Liver (tissue), 9 donors: ENCODE results near the gene KLK13. TPM values are rescaled to one million over a fixed set of nuclear protein-coding genes. Genes with fewer than 3 reads are reported as not detected.

Experiments
- DNase-seq: peaks from one replicate; pipeline ENCODE4 v3.0.0-alpha.2; 2017; ENCODE audit warnings: low spot score
- H3K27ac ChIP-seq, 2 donors: one replicate each; pipeline ENCODE4 v1.7.0; 2013; ENCODE audit warnings: inconsistent platforms in 2 of 2, low read length in 2 of 2, control low read depth in 1 of 2, low read depth in 1 of 2, mild to moderate bottlenecking in 1 of 2
- H3K27me3 ChIP-seq, 4 donors: one replicate each; pipeline versions ENCODE4 v1.6.1 to v1.7.0; 2013; ENCODE audit warnings: low read length in 3 of 4, inconsistent platforms in 1 of 4, mild to moderate bottlenecking in 1 of 4, moderate library complexity in 1 of 4; ENCODE audit not compliant: control insufficient read depth in 4 of 4, insufficient read depth in 4 of 4
- H3K36me3 ChIP-seq, 4 donors: one replicate each; pipeline versions ENCODE4 v1.6.1 to v1.7.0; 2013; ENCODE audit warnings: low read length in 3 of 4, mild to moderate bottlenecking in 3 of 4, low read depth in 1 of 4, moderate library complexity in 1 of 4; ENCODE audit not compliant: control insufficient read depth in 4 of 4, insufficient read depth in 3 of 4
- H3K4me1 ChIP-seq, 4 donors: one replicate each; pipeline versions ENCODE4 v1.6.1 to v1.7.0; 2013; ENCODE audit warnings: low read length in 3 of 4, mild to moderate bottlenecking in 3 of 4, moderate library complexity in 1 of 4; ENCODE audit not compliant: control insufficient read depth in 4 of 4, insufficient read depth in 4 of 4
- H3K4me3 ChIP-seq, 3 donors: one replicate each; pipeline versions ENCODE4 v1.6.1 to v1.7.0; 2013; ENCODE audit warnings: low read length in 3 of 3, control low read depth in 1 of 3, low read depth in 1 of 3, mild to moderate bottlenecking in 1 of 3
- H3K9ac ChIP-seq, 2 donors: one replicate each; pipeline ENCODE4 v1.7.0; 2013; ENCODE audit warnings: low read length in 2 of 2, mild to moderate bottlenecking in 2 of 2, moderate library complexity in 2 of 2, control low read depth in 1 of 2, low read depth in 1 of 2
- H3K9me3 ChIP-seq, 4 donors: one replicate each; pipeline versions ENCODE4 v1.6.1 to v1.7.0; 2013; ENCODE audit warnings: low read length in 3 of 4; ENCODE audit not compliant: control insufficient read depth in 4 of 4
- EGR1 ChIP-seq, 2 donors: IDR thresholded peaks; 2 replicates each; pipeline ENCODE4 v1.6.1; 2016 to 2018; ENCODE audit warnings: antibody characterized with exemption in 2 of 2, low read depth in 2 of 2
- FOXA1 ChIP-seq: IDR thresholded peaks from 2 replicates; pipeline ENCODE4 v1.6.1; 2016; ENCODE audit warnings: antibody characterized with exemption
- FOXA2 ChIP-seq: IDR thresholded peaks from 2 replicates; pipeline ENCODE4 v1.6.1; 2016; ENCODE audit warnings: antibody characterized with exemption
- GABPA ChIP-seq, 2 donors: IDR thresholded peaks in 1 of 2; conservative IDR thresholded peaks in 1 of 2; 2 replicates each; pipeline ENCODE4 v1.6.1; 2016; ENCODE audit warnings: antibody characterized with exemption in 2 of 2, mild to moderate bottlenecking in 1 of 2, moderate library complexity in 1 of 2
- HNF4A ChIP-seq, 2 donors: conservative IDR thresholded peaks; 2 replicates each; pipeline ENCODE4 v1.6.1; 2016; ENCODE audit warnings: antibody characterized with exemption in 2 of 2, mild to moderate bottlenecking in 2 of 2
- HNF4G ChIP-seq: IDR thresholded peaks from 2 replicates; pipeline ENCODE4 v1.6.1; 2016; ENCODE audit warnings: antibody characterized with exemption
- NR2F2 ChIP-seq: IDR thresholded peaks from 2 replicates; pipeline ENCODE4 v1.6.1; 2016; ENCODE audit warnings: antibody characterized with exemption
- RXRA ChIP-seq, 2 donors: IDR thresholded peaks; 2 replicates each; pipeline ENCODE4 v1.6.1; 2017 to 2018; ENCODE audit warnings: antibody characterized with exemption in 2 of 2, mild to moderate bottlenecking in 1 of 2
- SP1 ChIP-seq: IDR thresholded peaks from 2 replicates; pipeline ENCODE4 v1.6.1; 2018; ENCODE audit warnings: antibody characterized with exemption, mild to moderate bottlenecking
- TAF1 ChIP-seq: conservative IDR thresholded peaks from 2 replicates; pipeline ENCODE4 v1.6.1; 2016; ENCODE audit warnings: antibody characterized with exemption, mild to moderate bottlenecking
- YY1 ChIP-seq: IDR thresholded peaks from 2 replicates; pipeline ENCODE4 v1.6.1; 2016; ENCODE audit warnings: antibody characterized with exemption, mild to moderate bottlenecking
- ZBTB33 ChIP-seq: IDR thresholded peaks from 2 replicates; pipeline ENCODE4 v1.6.1; 2016; ENCODE audit warnings: antibody characterized with exemption
- WGBS: extraction: QIAGEN DNeasy Blood & Tissue Kit; methylation state at CpG from one replicate; pipeline ENCODE4 v1.1.7; 2013; 5-methylcytosine and 5-hydroxymethylcytosine counted together
- polyA plus RNA-seq, 2 donors: library from polyadenylated mRNA; stranded (reverse) in 1 of 2; unstranded in 1 of 2; fragments of 200-250 nt in 1 of 2; fragments of >200 nt in 1 of 2; fragmentation: Nextera tagmentation in 1 of 2; extraction: Ambion mirVana in 1 of 2; gene quantifications; one replicate each; pipeline versions ENCODE4 v1.2.1 to v1.2.3, GENCODE V29; 2013 to 2015
- total RNA-seq, 2 donors: library from RNA; depleted of rRNA; stranded (reverse); fragments of >200 nt; gene quantifications; one replicate each; pipeline ENCODE4 v1.2.3, GENCODE V29; 2014
- TF ChIP-seq, protein P1 (sequence below): IDR thresholded peaks from 2 replicates; pipeline ENCODE4 v1.6.1; 2016; ENCODE audit warnings: antibody characterized with exemption
- TF ChIP-seq, protein P2 (sequence below): fragments of 150-350 bp; IDR thresholded peaks from 2 replicates; pipeline ENCODE4 v1.5.1; 2017; ENCODE audit warnings: improper control_type of control experiment, low read depth, low read length; ENCODE audit not compliant: missing input control
- TF ChIP-seq, protein P3 (sequence below): IDR thresholded peaks from 2 replicates; pipeline ENCODE4 v1.6.1; 2016; ENCODE audit warnings: antibody characterized with exemption, mild to moderate bottlenecking
- donor health status: healthy.
- donor health status: healthy.
- donor health status: healthy.
- donor health status: healthy.
- donor health status: healthy.

The KLK13 gene
- total and polyA plus RNA-seq, 4 donors, result not detected

DNA sequence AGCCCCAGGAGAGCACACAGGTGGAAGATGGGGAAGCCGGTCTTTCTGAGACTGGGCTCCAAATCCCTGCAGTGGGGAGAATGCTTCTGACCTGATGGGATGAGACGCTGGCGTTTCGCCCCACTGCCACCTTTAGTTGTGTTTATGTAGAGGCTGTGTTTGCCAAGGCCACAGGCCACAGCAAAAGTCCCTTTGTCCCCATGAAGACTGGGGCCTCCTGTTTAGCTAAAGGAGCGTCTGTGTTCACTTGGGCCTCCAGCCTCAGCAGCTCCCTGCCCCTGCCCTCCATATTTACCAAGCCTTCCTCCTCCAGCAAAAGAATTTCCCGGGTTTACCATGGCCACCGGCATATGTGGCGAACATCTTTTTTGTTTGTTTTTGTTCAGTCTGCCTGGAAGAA is 28.2 kb upstream of the KLK13 start:
- Histone ChIP-seq H3K27me3 (no peaks in the 10 kb centered on the region), H3K27ac (no peak overlapping the region), H3K4me3 (no peak overlapping the region), H3K9ac (no peak overlapping the region), H3K36me3 (peaks cover 0 to 3% (median 0%) of the 10 kb centered on the region in 4 donors), H3K9me3 (no peaks in the 10 kb centered on the region), H3K4me1 (no peaks in the 10 kb centered on the region)
- no peak for TF ChIP-seq TAF1
- TF ChIP-seq, protein P1, sequence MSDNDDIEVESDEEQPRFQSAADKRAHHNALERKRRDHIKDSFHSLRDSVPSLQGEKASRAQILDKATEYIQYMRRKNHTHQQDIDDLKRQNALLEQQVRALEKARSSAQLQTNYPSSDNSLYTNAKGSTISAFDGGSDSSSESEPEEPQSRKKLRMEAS, result no peak
- TF ChIP-seq YY1, result no peak
- TF ChIP-seq HNF4G, result no peak
- TF ChIP-seq SP1, result no peak
- TF ChIP-seq GABPA (IDR thresholded peaks at IDR 0.05 in 1 of 2, conservative IDR thresholded peaks at IDR 0.05 in 1 of 2), result no peak
- TF ChIP-seq FOXA2, result no peak
- TF ChIP-seq, protein P2, sequence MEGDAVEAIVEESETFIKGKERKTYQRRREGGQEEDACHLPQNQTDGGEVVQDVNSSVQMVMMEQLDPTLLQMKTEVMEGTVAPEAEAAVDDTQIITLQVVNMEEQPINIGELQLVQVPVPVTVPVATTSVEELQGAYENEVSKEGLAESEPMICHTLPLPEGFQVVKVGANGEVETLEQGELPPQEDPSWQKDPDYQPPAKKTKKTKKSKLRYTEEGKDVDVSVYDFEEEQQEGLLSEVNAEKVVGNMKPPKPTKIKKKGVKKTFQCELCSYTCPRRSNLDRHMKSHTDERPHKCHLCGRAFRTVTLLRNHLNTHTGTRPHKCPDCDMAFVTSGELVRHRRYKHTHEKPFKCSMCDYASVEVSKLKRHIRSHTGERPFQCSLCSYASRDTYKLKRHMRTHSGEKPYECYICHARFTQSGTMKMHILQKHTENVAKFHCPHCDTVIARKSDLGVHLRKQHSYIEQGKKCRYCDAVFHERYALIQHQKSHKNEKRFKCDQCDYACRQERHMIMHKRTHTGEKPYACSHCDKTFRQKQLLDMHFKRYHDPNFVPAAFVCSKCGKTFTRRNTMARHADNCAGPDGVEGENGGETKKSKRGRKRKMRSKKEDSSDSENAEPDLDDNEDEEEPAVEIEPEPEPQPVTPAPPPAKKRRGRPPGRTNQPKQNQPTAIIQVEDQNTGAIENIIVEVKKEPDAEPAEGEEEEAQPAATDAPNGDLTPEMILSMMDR, result no peak
- TF ChIP-seq, protein P3, sequence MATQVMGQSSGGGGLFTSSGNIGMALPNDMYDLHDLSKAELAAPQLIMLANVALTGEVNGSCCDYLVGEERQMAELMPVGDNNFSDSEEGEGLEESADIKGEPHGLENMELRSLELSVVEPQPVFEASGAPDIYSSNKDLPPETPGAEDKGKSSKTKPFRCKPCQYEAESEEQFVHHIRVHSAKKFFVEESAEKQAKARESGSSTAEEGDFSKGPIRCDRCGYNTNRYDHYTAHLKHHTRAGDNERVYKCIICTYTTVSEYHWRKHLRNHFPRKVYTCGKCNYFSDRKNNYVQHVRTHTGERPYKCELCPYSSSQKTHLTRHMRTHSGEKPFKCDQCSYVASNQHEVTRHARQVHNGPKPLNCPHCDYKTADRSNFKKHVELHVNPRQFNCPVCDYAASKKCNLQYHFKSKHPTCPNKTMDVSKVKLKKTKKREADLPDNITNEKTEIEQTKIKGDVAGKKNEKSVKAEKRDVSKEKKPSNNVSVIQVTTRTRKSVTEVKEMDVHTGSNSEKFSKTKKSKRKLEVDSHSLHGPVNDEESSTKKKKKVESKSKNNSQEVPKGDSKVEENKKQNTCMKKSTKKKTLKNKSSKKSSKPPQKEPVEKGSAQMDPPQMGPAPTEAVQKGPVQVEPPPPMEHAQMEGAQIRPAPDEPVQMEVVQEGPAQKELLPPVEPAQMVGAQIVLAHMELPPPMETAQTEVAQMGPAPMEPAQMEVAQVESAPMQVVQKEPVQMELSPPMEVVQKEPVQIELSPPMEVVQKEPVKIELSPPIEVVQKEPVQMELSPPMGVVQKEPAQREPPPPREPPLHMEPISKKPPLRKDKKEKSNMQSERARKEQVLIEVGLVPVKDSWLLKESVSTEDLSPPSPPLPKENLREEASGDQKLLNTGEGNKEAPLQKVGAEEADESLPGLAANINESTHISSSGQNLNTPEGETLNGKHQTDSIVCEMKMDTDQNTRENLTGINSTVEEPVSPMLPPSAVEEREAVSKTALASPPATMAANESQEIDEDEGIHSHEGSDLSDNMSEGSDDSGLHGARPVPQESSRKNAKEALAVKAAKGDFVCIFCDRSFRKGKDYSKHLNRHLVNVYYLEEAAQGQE, result no peak
- no peak for TF ChIP-seq HNF4A (conservative IDR thresholded peaks at IDR 0.05)
- TF ChIP-seq FOXA1, result no peak
- TF ChIP-seq EGR1 (IDR thresholded peaks at IDR 0.05; ENCODE audit: low read depth in 2 of 2), result no peak
- no peak for TF ChIP-seq ZBTB33
- TF ChIP-seq RXRA (IDR thresholded peaks at IDR 0.05), result no peak
- TF ChIP-seq NR2F2, result no peak
- WGBS, result 67% methylated on average over 8 of the region's 8 CpGs
- no peak for DNase-seq
